CD4-positive, alpha-beta T cell treated with Interleukin-2 at 100 ng/mL for 4 hours (primary cell): ENCODE data around the gene SYNE3.
A peak's percentile ranks its signal among the peaks of the same experiment; 100 is the strongest.

ENCODE experiments used
- DNase-seq: peaks from one replicate; pipeline ENCODE4 v3.0.0-alpha.2; 2020; ENCODE audit warnings: low spot score

SYNE3 gene

DNA sequence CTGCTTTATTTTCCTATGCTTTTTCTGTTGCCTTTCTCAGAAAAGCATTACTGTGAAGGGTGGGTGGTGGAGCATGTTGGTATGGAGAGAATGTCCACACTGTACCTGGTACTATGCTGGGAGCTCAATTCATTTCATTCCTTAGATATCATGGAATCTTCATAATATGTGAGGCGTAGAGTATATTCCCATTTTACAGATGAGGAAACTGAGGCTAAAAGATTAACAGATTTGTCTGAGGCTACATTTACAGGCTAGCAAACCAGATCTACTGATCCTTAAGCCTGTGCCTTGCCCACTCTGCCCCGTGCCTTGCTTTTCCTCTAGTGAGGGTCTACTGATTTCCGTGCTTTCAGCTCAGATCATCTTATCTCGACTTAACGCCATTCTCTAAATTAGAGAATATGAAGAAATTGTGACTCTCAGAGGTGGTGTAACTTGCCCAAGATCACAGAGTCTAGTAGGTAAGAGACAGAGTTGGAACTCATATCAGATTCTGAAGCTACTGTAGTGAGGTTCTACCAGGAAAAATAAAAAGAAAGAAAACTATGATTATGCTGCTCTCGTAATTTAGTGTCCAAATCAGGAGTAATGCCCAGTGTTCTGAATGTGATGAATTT is 23.9 kb upstream of the SYNE3 start:
- DNase-seq, result no peak

- DNase-seq, result no peak
Measured at GRCh38 chr14:95538801-95539509, 22.5 kb upstream of the SYNE3 start.

DNA sequence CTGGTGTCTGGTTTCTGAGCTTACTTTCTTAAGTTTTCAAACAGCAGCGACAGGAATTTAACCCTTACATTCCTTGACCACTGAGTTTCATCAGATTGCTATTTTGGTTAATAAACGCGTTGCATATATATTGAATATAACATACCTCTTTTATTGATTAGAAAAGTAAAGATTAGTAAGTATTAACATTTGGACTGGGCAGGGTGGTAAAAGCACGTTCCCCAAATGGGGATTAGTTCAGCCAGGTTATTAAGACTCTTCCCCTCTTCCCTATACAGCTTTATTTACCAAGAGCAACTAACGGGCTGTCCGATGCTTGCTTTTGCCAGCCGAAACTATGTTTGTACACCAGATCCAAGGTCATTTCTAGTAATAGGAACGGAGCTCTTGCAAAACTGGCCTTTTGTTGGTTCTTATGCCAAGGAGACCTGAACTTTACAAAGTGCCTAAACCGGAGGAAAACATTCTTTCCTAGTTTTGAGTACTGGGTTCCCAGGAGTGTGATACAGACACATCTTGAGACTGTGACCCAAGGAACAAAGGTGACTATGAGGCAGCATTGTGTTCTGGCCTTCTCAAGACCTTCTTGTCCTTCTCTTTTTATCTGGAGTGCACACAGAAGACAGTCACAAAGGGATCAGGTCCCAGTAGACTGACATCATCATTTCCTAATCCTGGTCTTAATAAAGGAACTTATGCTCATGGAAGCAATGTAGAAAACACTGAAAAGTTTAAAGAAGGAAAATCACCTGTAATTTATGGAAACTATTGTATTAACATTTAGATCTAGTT is 21.0 kb upstream of the SYNE3 start:
- no peak for DNase-seq

DNA sequence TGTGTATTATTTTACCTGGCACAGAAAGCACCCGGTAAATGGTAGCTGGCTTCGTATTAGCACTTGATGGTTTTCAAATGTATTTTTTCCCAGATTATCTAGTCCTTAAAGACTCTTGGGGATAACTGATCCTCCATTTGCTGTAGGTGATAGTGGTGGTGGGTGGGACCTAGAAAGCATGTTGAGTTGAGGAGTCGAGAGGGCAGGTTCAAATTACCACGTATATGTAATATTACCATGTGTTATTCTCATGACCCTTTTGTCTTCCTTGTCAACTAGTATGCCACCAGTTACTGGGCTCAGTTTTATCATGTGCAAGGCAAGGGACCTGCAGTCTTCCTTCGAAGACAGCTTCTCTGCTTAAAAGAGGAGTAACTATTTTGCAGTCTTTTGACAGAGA is 20.2 kb upstream of the SYNE3 start:
- DNase-seq, result no peak

DNA sequence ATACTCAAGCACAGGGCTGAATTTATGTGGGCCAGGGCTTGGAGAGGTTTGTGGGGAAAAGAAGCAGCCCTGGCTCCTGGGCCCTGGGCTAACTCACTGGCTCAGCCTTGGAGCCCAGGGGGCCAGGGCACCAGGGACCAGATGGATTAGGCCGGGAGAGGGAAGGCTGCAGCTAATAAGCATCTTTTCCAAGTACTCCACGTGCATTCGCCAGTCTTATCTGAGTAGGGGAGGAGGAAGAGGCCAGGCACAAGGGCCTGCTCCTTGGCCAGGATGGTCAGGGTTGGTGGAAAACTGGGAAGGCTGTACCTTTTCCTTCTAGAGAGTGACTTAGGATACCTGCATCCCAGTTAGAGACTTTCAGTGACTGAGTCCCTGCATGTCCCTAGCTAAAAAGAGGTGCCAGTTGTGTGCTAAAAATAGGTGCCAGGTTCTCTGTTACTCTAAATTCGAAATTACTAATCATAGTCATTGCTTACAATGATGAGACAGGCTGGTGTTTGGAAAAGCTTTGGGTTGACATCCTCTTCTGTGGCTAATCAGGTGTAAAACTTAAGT is 19.7 kb upstream of the SYNE3 start:
- no peak for DNase-seq

DNA sequence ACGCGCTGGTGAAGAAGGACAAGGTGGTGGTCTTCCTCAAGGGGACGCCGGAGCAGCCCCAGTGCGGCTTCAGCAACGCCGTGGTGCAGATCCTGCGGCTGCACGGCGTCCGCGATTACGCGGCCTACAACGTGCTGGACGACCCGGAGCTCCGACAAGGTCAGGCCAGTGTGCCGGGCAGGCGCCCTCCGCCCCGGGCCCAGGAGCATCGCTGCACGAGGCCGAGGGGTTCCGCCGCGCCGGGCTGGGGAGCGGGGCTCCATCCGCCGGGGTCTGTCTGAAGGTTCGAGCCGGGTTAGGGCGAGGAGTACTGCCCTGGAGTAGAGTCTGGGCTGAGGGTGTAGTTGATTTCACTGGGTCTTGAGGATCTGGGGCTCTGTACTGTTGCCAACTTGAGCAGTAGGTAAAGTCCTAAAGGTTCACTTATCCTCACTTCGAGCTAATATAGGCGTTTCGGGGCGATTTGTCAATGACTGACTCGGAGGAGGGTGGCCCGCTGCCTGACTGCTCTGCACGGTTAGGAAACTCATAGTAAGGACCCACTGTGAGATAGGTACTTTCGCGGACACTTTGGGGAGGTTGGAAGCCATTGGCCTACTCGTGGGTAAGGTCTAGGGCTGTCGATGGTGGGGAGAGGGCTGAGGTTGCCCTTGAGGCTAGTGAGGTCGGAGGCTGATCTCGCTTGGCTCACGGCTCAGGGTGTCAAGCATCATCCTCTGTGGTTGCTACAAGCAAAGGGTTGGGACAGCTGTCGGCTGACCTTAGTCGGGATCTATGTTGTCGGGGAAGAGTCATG is 19.0 kb upstream of the SYNE3 start:
- DNase-seq, result no peak

- peak; percentile 100 for DNase-seq
Measured at GRCh38 chr14:95534299-95535225, 18.1 kb upstream of the SYNE3 start, which contains the start of gene GLRX5. Gene GLRX5, plus strand, starts transcription at chr14:95535050. Its CDS starts 40 bp downstream, at chr14:95535090.

- DNase-seq, result no peak
Measured at GRCh38 chr14:95533822-95534221, 17.4 kb upstream of the SYNE3 start.

- no peak for DNase-seq
Measured at GRCh38 chr14:95533391-95533821, 17.0 kb upstream of the SYNE3 start.

- DNase-seq, result no peak
Measured at GRCh38 chr14:95531969-95532368, 15.5 kb upstream of the SYNE3 start.

GRCh38 chr14:95531473-95531872 is 15.0 kb upstream of the SYNE3 start:
- no peak for DNase-seq

- DNase-seq, result no peak
Measured at GRCh38 chr14:95530473-95531276, 14.2 kb upstream of the SYNE3 start.

DNA sequence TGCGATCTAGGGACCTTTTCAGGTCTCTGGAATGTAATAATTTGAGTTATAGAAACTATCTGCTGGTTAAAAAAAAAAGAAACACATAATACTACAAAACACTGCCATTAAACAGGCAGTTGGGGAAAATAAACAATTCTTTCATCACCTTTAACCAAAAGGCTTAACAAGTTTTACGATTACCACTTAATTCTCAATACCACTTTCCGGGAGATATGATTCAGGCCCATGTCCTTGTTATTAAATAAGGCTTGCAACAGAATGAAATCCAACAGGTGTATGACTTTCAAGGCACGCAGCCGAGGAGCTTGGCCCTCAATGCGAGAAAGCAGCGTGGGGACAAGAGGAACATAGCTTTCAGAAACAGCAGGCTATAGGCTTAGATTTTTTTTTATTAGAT is 12.8 kb upstream of the SYNE3 start:
- no peak for DNase-seq

DNA sequence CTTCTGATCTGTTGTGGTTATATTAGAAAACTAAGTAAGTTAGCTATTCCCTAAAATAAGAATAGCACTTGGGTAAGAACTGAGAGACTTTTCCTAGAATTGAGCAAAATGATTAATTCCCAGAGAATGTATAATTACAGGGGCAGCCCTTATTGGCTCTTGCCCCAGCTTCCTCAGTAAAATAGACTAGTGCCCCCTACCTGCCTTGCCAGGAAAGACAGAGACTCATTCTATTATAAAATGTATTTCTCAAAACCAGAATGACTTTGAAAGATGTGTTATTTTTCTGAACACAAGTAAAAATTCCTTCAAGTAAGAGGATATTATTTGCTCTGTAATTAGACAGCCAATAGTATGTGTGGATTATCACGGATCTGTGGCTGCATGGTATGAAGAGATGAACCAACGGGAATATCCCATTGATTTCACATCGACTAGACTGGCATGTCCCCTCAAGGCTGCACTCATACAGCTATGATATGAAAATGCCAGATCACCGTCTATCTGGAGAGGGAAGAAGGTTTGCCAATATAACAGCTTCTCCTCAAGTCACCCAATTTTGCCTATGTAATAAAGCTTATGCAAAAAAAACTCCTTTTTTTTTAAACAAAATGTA is 11.0 kb upstream of the SYNE3 start:
- DNase-seq, result peak; percentile 80

DNA sequence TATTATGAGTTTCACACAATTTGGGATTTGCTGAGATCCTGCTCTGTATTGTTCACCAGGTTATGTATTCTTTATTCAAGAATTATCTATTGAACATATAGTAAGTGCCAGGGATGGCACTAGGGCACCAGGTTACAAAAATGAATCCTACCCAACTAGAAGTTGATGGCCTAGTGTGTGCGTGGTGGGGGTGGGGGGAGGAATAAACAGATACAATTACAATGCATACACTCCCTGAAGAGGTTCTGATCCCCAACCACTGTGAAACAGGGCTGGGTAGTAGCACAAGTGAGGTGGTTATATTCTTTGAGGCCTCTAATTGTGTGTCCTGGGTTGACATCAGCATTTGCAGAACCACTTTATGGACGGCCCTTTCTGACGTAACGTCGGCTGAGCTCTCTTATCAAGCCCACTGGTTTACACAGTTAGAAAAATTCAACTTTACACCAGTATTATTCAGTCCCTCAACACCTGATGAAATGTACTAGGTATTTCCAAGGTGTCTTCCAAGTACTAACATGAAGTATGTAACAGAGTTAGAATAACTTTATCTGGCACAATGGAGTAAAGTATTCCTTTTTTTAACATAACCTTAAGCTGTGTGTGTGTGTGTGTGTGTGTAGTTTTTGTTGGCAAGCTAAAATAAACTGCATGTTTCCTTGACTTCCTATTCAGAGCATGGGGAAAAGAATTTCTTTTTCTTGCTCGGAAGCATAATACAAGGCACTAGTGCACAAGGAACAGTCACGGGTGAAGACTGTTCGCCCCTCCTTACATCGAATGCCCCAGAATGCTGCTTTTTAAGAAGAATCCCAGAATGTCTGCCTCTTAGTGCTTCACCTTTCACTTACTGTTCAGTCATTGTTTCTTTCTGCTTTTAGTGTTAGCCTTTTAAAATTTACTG is 10.3 kb upstream of the SYNE3 start:
- DNase-seq, result no peak

DNA sequence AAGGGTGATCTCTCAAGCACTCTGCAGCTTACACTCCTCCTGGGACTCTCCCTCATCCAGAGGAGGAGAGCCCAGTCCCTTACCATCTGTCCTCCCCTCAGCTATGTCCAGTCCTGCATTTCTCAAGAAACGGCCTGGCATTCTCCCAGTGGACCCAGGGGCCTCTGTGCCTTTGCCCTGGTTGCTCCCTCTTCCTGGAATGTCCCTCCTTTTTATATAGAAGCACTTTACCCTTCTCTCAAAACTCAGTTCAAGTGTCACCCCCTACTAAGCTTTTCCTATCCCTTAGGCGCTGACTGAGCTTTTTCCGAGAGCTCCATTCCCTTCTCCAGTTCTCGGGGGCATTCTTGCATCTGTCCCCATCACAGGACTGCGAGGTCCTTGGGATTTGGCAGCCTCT is 9.5 kb upstream of the SYNE3 start:
- DNase-seq, result no peak

- DNase-seq, result no peak
Measured at GRCh38 chr14:95524706-95525512, 8.5 kb upstream of the SYNE3 start.
